ENCODE results near the gene TSC22D1.
"Not testable (repeated sequence)": the region's sequence is repeated elsewhere in the genome, so short reads cannot be mapped to it uniquely, and the experiment has no call there.

Gene TSC22D1

DNA sequence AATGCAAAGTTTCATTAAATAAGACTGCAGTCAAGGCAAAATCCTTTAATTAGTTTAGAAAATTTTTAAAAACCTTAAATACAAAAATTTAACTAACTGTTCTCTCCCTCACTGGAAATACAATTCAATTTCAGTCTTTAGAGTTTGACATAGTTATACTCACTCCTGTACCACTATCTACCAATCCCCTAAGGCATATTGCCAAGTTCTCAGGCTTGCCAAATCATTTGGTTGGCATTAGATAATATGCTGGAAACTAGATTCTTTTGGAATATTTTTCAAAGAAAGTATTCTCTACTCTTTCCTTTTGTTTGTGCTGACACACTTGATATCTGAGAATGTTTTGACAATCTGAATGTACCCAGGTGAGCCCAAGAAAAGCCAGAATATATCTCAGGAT, 77.2 kb downstream of the TSC22D1 start:
- no peak for DNase-seq

DNA sequence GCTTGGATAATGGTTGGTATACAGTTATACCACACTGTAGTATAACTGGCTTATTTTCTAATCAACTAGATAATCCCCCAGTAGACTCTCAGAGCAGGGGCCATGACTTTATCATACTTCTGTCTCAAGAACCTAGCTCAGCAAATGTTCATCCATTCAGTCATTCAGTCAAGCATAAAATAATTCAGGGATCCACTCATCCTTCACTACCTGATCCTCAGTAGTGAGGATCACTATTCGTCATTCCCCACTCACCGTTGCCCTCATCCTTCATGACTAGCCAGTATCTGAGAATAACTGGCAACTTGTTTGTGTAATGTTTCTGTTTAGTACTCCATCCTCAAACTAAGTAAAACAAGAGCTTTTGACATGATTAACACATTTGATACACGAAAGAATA, 77.6 kb downstream of the TSC22D1 start:
- no peak for DNase-seq

DNA sequence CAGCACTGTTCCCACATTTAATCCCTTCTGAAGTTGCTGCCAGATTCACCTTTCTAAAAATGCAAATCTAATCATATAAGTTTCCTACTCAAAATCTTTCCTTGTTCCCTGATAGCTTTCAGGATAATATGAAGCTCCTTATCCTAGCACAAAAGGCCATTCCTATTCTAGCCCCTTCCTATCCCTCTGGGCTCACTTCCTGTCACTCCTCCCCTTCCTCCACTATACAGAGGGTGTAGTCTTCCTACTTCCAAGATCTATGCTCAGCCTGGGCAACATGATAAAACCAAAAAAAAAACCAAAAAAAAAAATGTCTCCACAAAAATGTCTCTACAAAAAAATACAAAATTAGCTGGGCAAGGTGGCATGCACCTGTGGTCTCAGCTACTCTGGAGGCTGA, 78.3 kb downstream of the TSC22D1 start:
- DNase-seq = no peak

DNA sequence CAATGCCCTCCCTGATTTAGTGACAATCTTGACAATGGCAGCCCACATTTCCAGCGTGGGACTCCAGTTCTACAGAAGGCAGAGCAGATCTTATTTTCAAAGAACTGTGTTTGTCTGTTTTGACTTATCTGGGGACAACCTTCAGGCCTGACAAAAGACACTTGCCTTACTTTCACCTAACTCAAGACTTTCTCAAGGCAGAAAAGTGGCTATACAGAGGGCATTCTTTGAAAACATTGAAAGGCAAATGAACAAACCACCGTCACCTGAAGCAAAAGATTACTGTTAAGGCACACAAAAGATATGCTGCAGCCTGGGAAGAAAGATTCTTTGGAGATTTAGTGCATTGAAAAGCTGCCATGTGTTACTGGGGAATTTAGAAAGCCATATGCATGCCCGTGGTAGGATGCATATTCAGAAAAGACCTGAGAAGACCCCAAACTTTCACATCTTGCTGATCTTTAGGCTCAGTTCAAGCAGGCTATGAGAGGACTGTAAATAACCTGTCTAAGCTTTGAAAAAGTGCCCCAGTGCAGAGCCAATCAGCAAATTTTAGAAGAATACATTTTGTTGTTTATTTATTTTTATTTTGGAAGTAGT, 82.8 kb downstream of the TSC22D1 start:
- DNase-seq = no peak

DNA sequence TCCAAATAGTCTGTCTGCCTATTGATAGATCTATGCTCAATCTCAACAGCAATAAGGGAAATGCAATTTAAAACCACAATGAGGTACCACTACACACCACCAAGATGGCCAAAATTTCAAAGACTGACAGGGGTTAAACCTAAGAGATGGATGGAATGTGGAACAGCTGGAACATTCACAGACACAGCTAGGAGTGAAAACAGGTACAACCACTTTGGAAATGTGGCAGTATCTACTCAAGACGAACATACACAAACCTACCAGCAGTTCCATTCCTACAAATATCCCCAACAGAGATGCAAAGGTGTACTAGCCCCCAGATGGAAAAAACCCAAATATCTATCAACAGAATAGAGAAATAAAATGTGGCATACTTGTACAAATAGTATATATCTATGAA, 86.4 kb downstream of the TSC22D1 start:
- no peak for DNase-seq

DNA sequence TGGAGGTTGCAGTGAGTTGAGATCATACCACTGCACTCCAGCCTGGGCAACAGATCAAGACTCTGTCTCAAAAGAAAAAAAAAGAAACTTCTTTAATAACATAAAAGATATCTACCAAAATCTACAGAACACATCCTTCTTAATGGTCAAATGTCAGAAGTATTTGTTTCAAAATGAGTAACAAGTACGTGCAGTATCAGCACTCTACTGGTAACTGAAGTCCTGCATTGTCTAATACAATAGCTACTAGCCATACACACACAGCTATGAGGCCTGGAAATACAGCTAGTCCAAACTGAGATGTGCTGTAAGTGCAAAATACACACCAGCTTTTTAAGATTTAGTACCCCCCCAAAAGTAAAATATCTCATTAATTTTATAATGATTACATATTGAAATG, 88.1 kb downstream of the TSC22D1 start:
- no peak for DNase-seq

DNA sequence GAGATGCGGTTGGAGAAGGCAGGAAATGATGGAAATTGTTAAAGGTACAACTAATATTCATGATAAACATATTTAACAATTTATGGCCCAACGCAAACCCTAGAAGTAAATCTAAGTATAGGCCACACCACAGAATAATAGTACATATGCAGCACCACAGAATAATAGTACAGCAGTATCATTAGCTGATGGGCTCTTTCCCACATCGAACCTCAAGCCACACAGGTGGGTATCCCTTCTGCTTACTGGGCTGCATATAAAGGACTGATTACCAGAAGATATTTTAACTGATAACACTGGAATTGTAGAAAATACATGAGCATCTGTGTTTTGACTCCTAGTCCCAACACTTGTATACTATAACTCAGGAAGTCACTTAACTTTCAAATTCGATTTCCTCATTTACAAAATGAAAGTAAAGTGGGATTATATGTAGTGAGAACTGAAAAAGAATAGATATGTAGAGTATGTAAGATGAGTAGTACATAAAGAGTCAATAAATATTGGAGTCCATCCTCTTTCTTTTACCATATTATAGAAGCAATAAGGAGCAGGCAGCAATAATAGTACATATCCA, 91.5 kb downstream of the TSC22D1 start:
- DNase-seq = no peak

DNA sequence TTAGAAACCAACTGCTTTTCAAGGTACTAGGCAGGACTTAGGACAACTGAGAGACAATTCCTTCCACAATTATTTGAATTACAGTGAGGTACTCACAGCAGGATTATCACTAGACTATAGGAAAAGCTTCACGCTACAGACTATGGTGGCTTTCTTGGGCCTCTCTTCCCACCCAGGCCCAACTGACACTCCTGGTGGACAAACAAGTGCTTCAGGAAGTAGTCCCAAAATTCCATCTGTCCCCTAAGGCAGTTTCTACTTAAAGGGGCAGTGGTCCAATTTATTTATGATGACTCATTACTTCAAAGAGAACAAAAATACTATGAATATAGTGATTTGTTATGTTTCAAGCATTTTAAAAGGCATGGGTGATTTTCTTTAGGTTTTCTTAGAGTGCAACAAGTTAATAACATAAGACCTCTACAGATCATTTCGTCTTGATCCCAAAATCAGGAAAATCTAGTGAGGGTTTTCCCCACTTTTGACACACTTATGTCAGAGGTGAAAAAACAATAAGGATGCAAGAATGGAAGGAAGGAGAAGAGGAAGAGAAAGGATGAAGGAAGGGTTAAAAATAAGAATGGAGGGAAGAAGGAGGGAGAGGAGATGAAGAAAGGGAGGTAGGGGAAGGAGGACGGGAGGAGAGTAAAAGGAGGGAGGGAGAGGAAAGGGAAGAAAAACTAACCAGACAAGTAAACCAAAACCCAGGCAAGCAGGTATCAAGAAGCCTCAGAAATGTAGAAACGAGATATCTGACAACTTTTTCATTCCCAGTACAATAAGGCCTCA, 101.8 kb downstream of the TSC22D1 start:
- no peak for DNase-seq

DNA sequence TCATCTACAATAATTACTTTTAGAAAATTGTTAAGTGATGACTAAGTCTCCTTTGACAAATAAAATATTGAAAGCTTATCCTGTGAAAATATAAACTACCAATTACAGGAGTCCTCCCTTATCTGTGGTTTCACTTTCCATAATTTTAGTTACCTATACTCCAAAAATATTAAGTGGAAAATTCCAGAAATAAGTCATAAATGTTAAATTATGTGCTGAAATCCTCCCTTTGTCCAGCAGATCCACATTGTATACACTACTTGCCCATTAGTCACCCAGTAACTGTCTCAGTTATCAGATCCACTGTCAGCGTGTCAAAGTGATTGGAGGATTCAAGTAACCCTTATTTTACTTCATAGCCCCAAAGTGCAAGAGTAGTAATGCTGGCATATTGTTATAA, 104.4 kb downstream of the TSC22D1 start:
- DNase-seq = no peak

DNA sequence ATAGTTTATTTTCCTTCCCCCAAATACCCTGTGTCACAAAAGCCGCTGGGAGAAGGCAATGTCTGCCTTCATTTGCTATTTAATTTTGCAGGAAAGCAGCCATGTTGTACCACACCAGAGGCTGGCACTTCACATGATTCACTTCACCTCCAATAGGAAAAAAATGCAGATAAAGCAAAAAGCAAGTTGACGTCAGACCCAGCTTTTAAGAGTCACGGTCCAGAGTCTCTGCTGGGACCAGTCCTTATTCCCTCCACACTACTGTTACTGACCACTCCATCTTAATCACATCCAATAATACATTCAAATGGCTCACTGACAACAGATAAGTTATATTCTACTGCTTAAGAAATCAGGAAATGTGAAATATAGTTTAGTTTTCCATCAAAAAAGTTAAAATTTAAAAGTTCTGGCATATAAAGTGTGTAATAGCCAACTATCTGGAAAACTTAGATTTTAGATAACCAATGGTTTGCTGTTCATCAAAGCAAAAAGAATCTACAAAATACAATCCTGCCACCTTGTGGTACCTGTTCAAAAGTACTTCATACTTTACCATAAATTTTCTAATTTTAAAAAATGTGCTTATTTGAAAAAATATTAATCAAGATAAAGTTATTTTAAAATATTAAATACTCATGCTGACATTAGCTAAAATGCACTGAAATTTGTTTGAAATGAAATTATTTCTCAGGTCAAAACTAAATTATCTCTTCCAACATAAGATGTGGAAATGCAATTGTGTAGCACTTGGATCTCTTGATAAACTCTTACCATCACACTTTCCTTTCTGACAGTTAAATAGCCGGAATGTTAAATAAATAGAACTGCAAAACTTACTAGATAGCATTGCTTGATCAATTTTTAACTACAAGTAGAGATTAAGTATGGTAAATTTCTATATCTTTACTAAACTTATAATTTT, 105.2 kb downstream of the TSC22D1 start:
- no peak for DNase-seq

DNA sequence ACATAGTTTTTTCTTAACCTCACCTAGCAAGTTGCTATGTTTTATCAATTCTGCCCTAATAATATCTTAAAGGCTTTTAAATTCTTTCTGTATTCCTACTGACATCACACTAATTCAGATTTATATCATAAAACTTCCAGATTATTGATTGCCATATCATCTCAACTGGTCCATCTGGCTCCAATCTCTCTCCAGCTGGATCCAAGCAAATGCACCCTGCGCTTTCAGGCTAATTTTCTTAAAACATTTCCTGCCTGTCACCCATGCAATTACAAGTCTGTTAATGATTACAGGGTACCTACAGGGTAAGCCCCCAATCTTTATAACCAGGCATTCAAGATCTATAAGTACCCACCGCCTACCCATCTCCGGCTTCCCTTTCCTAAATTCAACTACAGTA, 107.3 kb downstream of the TSC22D1 start:
- no peak for DNase-seq

DNA sequence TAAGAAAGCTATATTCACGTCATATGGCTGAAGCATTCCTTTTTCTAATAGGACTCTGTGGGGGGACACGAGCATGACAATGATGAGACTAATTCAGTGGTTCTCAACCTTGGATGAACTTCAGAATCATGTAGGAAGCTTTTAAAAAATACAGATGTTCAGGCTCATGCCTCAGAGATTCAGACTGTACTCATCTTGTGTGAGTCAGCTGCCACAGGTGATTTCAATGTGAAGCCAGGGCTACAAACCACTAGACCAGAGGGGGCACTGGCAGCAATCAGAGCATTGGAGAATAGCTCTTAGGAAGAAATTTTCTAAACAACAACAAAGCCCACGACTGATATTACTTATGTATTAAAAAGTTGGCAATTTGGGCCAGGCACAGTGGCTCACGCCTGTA, 110.8 kb downstream of the TSC22D1 start:
- no peak for DNase-seq

DNA sequence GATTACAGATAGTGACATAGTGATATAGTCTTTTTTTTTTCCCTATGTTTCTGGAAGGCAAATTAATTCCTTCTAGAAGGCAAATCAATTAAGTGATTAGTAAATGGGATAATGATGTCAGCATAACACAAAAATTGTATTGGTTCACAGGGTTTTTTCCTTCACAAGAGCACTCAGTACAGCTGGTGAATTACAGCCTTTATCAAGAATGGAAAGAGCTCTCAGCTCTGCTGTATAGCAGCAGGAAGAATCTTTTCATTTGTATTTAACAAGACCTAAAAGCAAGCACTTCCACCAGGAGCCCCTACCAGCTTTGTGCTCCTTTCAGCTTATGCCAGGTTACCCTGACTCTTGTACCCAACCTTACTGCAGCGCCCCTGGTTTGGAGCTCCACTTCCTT, 111.7 kb downstream of the TSC22D1 start:
- no peak for DNase-seq

DNA sequence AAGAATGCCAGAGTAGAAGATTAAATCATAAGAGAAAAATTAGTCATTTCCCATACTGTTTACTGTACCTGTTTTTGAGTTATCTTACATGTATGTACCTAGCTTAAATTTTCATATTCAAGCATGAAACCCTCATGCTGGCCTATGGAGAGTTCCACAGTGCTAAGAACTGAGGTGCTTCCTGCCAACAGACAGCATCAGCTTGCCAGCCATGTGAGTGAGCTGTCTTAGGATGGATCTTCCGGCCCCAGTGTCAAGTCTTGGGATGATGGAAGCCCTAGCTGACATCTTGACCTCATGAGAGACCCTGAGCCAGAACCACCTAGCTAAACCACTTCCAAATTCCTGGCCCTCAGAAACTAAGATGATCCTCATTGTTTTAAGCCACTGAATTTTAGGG, 112.4 kb downstream of the TSC22D1 start:
- DNase-seq = no peak

DNA sequence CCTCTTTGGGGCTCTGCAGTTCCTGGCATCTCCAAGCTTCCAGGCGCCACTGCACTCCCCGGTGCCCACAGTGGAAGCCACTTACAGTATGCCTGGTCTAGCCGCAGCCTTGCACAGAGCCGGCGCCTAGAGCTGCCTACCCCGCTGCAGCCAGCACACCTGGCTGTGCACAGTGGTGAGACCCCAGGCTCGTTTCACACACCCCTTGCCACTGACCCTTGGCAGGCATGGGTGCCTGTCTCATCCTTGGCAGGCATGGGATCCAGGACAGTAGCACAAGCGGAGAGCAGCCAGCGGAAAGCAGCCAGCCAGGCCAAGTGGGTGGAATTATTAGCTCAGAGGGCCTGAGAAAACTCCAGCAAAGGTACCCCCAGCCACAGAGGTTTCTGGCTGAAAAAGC, 116.5 kb downstream of the TSC22D1 start:
- no peak for DNase-seq

DNA sequence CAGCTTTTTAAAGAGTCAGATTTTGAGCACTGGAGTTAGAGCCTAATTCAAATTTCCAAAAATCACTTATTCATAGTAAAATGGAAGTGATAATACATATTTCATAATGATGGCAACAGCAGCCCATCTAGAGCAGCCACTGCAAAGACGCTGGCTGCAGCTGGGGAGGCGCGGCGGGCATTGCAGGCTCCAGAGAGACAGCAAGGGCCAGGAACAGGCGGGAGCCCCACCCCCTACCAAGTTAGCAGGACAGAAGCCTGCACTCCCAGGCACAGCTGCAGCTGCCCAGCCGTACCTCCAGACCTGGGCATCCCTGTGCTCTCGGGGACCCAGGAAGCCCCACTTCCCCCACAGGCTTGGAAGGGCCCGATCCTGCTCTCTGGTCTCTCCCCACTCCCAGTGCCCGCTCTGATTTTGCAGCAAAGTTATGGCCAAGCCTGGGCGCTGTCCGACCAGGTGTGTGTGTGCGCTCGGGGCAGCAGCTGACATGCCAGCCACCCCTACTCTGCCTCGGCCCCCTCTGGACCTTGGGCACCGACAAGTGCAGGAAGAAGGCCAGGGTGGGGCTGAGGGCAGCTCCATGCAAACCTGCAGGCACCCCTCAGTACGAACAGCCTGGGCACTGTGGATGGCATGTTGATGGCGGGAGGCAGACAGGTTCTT, 117.7 kb downstream of the TSC22D1 start:
- no peak for DNase-seq

DNA sequence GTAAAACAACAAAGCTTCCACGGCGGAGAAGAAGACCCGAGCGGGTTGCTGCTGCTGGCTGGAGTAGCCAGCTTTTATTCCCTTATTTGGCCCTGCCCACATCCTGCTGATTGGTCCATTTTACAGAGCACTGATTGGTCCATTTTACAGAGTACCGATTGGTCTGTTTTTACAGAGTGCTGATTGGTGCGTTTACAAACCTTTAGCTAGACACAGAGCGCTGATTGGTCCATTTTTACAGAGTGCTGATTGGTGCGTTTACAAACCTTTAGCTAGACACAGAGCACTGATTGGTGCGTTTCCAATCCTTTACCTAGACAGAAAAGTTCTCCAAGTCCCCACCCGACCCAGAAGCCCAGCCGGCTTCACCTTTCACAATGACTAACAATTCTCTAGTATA, 119.9 kb downstream of the TSC22D1 start:
- DNase-seq = not testable (repeated sequence)

DNA sequence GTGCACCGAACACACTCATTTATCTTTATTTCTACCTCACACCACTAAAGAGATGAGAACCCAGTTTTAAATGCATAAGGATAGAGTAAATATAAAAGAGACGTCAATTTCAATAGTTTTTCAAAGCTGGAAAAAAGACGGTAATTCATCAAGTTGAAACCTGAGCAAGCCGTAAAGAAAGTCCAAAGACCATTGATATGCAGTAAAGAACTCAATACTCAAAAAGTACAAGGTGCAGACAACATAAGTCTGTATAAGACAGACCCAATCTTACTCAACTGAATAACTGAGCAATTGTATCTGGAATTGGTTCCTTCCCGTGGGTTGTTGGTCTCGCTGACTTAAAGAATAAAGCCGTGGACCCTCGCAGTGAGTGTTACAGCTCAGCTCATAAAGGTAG, 120.4 kb downstream of the TSC22D1 start:
- DNase-seq = no peak

DNA sequence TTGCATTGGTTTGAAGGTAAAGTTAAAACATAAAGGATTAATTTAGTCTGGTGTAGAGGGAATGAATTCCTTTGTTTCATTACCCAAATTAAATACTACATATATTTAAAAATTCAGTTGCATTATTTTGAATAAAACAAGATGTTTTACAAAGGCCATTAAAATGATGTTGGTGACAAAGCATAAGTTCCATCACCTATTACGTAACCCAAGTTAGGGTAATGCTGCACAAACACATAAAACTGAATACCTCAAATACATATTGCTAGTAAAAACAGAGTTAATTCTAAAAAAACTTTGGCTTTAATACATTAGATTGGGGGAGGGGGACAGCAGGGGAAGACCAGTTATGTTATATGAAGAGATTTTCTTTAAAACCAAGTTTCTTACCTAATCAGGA, 122.2 kb downstream of the TSC22D1 start:
- no peak for DNase-seq

DNA sequence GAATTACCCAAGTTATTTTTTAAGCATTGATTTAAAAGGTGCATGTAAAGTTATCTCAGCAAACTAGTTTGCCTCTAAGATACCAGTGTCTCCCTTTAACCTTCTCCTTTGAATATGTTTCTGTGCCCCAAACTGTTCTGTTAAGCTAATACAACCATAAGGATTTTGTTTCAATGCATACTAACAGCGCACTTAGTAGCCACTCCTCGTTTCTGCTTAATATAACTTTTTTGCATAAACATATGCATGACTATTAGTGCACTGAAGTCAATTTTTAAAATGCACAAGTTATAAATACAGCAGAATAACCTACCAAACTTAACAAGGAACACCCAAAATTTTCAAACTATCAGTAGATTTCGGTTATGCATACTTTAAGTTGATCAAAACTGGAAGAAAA, 123.1 kb downstream of the TSC22D1 start:
- no peak for DNase-seq

DNA sequence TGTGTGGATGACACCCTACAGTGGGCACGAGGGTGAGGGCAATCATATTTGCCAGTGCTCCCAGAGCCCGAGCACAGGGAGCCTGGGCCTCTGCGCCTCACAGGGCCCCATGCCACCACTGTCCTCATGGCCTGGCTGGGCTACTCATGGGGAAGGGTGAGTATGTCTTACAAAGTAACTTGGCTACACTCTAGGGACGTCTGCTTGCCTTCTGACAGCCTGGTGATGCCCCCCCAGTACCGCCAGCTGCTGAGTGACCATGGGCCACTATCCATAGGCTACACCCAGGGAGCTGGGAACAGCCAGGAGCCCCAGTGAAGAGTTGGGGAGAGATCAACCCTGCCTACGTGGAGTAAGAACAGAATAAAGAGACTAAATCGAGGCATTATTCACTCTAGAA, 123.7 kb downstream of the TSC22D1 start:
- no peak for DNase-seq

DNA sequence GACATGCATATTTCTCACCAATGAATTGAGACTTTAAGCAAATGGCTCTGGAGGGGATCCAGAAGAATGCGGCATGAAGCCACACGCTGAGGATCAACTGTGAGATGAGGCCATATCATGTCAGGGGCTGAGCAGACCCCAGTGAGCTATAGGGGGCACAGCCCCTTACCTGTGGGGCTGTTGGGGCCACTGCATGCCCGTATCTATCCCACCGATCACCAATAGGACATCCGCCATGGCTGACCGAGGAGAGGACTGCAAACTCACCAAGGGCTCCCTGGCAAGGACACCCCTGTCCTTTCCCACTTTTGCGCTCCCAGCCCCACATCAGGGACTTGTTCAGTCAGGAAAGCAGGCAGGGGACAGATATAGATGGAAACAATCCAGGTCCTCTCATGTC, 124.5 kb downstream of the TSC22D1 start:
- no peak for DNase-seq

DNA sequence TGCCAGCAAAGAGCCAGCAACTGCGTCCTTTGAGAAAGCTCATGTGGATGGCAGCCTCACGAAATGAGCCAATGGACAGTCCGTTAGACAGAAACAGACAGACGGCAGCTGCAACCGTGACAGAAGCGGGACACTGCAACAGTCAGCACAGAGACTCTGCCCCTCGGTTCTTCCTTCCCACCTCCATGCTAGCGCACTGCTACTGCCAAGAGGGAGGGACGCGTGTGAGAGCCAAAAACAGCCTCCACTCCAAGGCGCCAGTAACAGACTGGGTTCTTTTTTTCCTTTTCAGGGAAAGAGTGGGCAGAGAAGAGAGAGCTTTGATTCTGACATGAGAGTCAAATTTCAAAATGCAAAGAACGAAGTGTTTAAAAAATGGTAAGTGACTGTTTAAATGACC, 125.0 kb downstream of the TSC22D1 start:
- DNase-seq = no peak
